Gastrocnemius medialis (tissue), 4 donors: ENCODE data around the gene TESK1.

ENCODE experiments used
- CTCF ChIP-seq, 5 experiments: fragments of 450-650 bp in 3 of 5; fragments of 200-600 bp in 2 of 5; sonication (generic) in 2 of 5; IDR thresholded peaks in 4 of 5; conservative IDR thresholded peaks in 1 of 5; 1 replicate in 4 of 5; 2 replicates in 1 of 5; pipeline ENCODE4 v1.5.1; 2016 to 2019; ENCODE audit warnings: antibody characterized with exemption in 5 of 5, mild to moderate bottlenecking in 3 of 5, moderate library complexity in 3 of 5
- POLR2A ChIP-seq, 2 donors: fragments of 450-650 bp; IDR thresholded peaks; one replicate each; pipeline ENCODE4 v1.6.1; 2017; ENCODE audit warnings: antibody characterized with exemption in 2 of 2, mild to moderate bottlenecking in 2 of 2, moderate library complexity in 2 of 2

- TF ChIP-seq CTCF (IDR thresholded peaks at IDR 0.05 in 4 of 5, conservative IDR thresholded peaks at IDR 0.05 in 1 of 5) (no peak), POLR2A (IDR thresholded peaks at IDR 0.05) (no peak)
These were observed 44.3 kb upstream of the TESK1 start for GRCh38 chr9:35560625-35561337.
